Measurements from ENCODE around the gene TYMS.

The TYMS gene

DNA sequence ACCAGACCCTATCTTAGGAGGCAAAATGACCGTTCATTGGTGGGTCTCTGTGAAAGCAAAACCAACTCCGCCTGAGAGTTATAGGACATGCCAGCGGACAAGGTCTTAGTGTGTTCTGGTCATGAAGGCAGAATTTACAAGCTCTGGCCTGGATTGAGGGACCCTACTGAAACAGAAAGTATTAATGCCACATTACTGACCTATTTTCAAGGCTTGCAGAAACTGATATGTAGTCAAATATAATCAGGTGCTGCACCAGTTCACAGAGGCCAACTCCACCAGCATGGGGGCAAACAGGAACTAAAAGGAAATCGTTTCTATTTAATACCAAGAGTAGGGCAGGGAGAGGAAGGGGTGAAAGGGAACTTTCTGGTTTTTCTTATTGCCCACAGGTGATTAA is 19.7 kb downstream of the TYMS start:
- DNase-seq (ENCODE audit: extremely low spot score), result no peak
- TF ChIP-seq BHLHE40 (IDR thresholded peaks at IDR 0.05; ENCODE audit: borderline replicate concordance) (no peak), ELF4 (IDR thresholded peaks at IDR 0.05) (no peak), NFRKB (IDR thresholded peaks at IDR 0.05) (no peak), FOXM1 (IDR thresholded peaks at IDR 0.05; ENCODE audit: borderline replicate concordance) (no peak), SUZ12 (IDR thresholded peaks at IDR 0.05) (no peak), FOXA1 (IDR thresholded peaks at IDR 0.05) (no peak), CTBP1 (IDR thresholded peaks at IDR 0.05; ENCODE audit: borderline replicate concordance) (no peak), FOXK2 (IDR thresholded peaks at IDR 0.05) (no peak), L3MBTL2 (conservative IDR thresholded peaks at IDR 0.05) (no peak), LEF1 (IDR thresholded peaks at IDR 0.05; ENCODE audit: borderline replicate concordance) (no peak), TARDBP (IDR thresholded peaks at IDR 0.05) (no peak), ZNF384 (IDR thresholded peaks at IDR 0.05) (no peak), SP1 (IDR thresholded peaks at IDR 0.05) (no peak), HDGF (IDR thresholded peaks at IDR 0.05; ENCODE audit: borderline replicate concordance) (no peak), ARNT (IDR thresholded peaks at IDR 0.05) (no peak)
- TF ChIP-seq, protein P1, sequence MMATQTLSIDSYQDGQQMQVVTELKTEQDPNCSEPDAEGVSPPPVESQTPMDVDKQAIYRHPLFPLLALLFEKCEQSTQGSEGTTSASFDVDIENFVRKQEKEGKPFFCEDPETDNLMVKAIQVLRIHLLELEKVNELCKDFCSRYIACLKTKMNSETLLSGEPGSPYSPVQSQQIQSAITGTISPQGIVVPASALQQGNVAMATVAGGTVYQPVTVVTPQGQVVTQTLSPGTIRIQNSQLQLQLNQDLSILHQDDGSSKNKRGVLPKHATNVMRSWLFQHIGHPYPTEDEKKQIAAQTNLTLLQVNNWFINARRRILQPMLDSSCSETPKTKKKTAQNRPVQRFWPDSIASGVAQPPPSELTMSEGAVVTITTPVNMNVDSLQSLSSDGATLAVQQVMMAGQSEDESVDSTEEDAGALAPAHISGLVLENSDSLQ (IDR thresholded peaks at IDR 0.05), result no peak
- CTCF ChIA-PET, result no interaction called here
- POLR2A ChIA-PET, result no interaction called here

- no peak for TF ChIP-seq SUZ12 (IDR thresholded peaks at IDR 0.05)
- ChIA-PET CTCF (interaction anchor here (0.6 kb wide), 1 partner anchor 10 kb away, joined by 3 read pairs; no protein-coding TSS in a partner anchor), POLR2A (no interaction called here)
- no peak for DNase-seq (ENCODE audit: extremely low spot score)
Observed at GRCh38 chr18:677951-678381, 20.5 kb downstream of the TYMS start.

- CTCF ChIA-PET, result interaction anchor here (0.6 to 1.1 kb wide), 2 partner anchors 11 to 152 kb away, joined by 3 to 6 read pairs; no protein-coding TSS in a partner anchor
- TF ChIP-seq TARDBP (IDR thresholded peaks at IDR 0.05), result no peak
- TF ChIP-seq FOXK2 (IDR thresholded peaks at IDR 0.05), result no peak
- TF ChIP-seq L3MBTL2 (conservative IDR thresholded peaks at IDR 0.05), result no peak
- TF ChIP-seq SUZ12 (IDR thresholded peaks at IDR 0.05), result no peak
- TF ChIP-seq ZNF384 (IDR thresholded peaks at IDR 0.05), result no peak
- no peak for TF ChIP-seq HDGF (IDR thresholded peaks at IDR 0.05; ENCODE audit: borderline replicate concordance)
- no peak for TF ChIP-seq LEF1 (IDR thresholded peaks at IDR 0.05; ENCODE audit: borderline replicate concordance)
- no peak for TF ChIP-seq CTBP1 (IDR thresholded peaks at IDR 0.05; ENCODE audit: borderline replicate concordance)
- TF ChIP-seq, protein P1 (IDR thresholded peaks at IDR 0.05), result no peak
- no peak for TF ChIP-seq ARNT (IDR thresholded peaks at IDR 0.05)
- no peak for TF ChIP-seq SP1 (IDR thresholded peaks at IDR 0.05)
- DNase-seq (ENCODE audit: extremely low spot score), result no peak
- POLR2A ChIA-PET, result no interaction called here
Observed at GRCh38 chr18:678482-679182, 21.2 kb downstream of the TYMS start.

DNA sequence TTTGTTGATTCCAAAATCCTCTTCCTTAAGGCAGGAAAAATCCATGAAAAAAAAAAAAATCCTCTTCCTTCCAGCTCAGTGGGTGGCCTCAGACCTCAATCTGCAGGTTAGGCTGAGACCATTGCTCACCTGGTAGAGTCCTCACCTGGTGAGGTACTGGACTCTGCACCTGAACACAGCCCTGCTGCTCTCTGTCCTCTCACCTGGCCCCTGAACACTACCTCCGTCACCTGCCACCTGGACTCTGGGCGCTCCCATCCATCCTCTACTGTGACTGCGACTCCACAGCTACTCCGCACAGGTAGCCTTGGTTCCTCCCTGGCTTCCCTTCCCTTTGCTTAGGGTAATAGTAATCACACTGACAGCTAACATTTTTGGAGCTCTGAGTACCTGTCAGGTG is 22.1 kb downstream of the TYMS start:
- POLR2A ChIA-PET, result no interaction called here
- TF ChIP-seq TARDBP (IDR thresholded peaks at IDR 0.05) (no peak), FOXM1 (IDR thresholded peaks at IDR 0.05; ENCODE audit: borderline replicate concordance) (no peak), CTBP1 (IDR thresholded peaks at IDR 0.05; ENCODE audit: borderline replicate concordance) (no peak), BHLHE40 (IDR thresholded peaks at IDR 0.05; ENCODE audit: borderline replicate concordance) (no peak), NFRKB (IDR thresholded peaks at IDR 0.05) (no peak), LEF1 (IDR thresholded peaks at IDR 0.05; ENCODE audit: borderline replicate concordance) (no peak), SUZ12 (IDR thresholded peaks at IDR 0.05) (no peak), HDGF (IDR thresholded peaks at IDR 0.05; ENCODE audit: borderline replicate concordance) (no peak), FOXK2 (IDR thresholded peaks at IDR 0.05) (no peak), ELF4 (IDR thresholded peaks at IDR 0.05) (no peak), ARNT (IDR thresholded peaks at IDR 0.05) (no peak), SP1 (IDR thresholded peaks at IDR 0.05) (no peak), L3MBTL2 (conservative IDR thresholded peaks at IDR 0.05) (no peak)
- TF ChIP-seq, protein P1 (IDR thresholded peaks at IDR 0.05), result no peak
- no peak for DNase-seq (ENCODE audit: extremely low spot score)
- CTCF ChIA-PET, result interaction anchor here (1.1 kb wide), 1 partner anchor 151 kb away, joined by 6 read pairs; no protein-coding TSS in a partner anchor

DNA sequence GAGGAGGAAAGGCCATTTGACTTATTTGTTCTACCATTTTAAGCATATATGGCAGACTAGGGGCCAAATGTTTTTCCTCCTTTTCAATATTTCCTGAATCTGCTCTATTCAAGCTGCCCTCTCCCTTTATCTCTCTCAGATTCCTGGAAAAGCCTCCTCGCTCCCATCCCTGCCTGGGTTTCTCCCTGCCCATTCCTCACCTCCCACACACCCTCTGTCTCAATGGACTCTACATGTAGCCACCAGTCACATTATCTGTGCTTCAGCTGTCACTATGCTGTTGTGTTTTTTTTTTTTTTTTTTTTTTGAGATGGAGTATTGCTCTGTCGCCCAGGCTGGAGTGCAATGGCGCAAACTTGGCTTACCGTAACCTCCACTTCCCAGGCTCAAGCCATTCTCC is 22.9 kb downstream of the TYMS start:
- CTCF ChIA-PET, result no interaction called here
- TF ChIP-seq SP1 (IDR thresholded peaks at IDR 0.05) (no peak), ELF4 (IDR thresholded peaks at IDR 0.05) (no peak), BHLHE40 (IDR thresholded peaks at IDR 0.05; ENCODE audit: borderline replicate concordance) (no peak), FOXK2 (IDR thresholded peaks at IDR 0.05) (no peak), TARDBP (IDR thresholded peaks at IDR 0.05) (no peak), L3MBTL2 (conservative IDR thresholded peaks at IDR 0.05) (no peak), FOXM1 (IDR thresholded peaks at IDR 0.05; ENCODE audit: borderline replicate concordance) (no peak), FOXA1 (IDR thresholded peaks at IDR 0.05) (no peak), LEF1 (IDR thresholded peaks at IDR 0.05; ENCODE audit: borderline replicate concordance) (no peak), ARNT (IDR thresholded peaks at IDR 0.05) (no peak), HDGF (IDR thresholded peaks at IDR 0.05; ENCODE audit: borderline replicate concordance) (no peak)
- TF ChIP-seq, protein P1 (IDR thresholded peaks at IDR 0.05), result no peak
- POLR2A ChIA-PET, result no interaction called here
- no peak for DNase-seq (ENCODE audit: extremely low spot score)

All from HEK293T (cell line).